NCI-H748 (cell line): ENCODE results near the gene GALNT1.

ENCODE experiments used
- DNase-seq: peaks from one replicate; lab custom pipeline; 2025; ENCODE audit not compliant: unreplicated experiment; lab: John Stamatoyannopoulos, UW

GALNT1 gene

DNA sequence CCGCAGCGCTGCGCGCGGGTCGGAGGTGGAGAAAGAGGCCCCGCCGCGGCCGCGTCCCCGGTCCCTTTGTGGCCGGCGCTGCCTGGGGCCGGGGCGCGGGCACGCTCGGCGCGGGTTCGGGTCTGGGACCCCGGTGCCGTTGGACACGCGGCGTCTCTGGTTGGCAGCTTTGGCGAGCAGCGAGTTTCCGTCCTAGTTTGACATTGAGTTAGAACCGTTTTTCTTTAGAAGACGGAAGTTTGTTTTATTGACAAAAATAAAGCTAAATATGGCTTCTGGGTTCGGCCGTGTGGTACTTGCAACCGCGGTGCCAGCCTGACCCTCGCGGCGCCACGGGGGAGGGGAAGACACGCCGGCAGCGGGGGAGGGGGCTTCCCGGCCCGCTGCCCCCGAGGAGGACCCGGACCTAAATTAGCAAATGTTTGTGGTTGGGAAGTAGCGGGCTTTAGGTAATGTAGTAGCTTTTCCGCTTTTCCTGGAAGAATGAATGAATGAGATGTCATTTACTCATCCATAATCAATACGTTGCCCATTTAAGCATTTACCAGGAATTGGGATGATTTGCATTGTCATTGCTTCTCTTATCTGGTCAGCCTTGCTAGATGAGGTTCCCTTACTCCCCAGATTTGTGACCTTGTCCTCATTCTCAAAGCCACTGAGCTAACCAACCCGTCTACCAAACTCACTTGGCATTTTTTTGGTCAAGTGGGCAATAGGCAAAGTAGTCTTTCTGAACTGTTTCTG is 530 bp downstream of the GALNT1 start:
- peak; percentile 54 for DNase-seq

DNA sequence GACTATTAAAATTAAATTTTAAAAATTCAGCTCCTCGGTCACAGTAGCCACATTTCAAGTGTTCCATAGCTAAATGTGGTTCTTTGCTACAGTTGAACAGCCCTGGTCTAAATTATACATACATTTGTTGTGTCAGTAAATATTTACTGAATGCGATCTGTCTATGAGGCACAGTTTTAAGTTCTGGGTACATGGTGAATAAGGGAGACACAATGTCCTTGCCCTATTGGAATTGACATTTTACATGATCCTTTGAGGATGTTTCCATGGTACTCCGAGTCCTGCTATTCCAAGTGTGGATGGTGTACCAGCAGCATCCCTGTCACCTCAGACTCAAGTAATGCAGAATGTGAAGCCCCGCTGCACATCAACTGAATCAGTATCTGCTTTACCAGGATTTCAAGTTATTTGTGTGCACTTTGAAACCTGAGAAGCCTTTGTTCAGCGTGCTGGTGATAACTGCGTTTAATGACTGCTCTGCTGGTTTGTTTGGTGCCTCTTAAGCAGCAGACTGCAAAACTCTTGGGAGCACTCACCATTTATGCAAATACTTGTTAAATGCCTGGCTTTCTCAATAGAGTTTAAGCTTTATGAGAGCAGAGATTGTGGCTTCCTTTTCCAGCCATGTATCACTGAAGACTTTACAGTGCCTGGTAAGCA is 1.5 kb downstream of the GALNT1 start:
- peak; percentile 94 for DNase-seq

DNA sequence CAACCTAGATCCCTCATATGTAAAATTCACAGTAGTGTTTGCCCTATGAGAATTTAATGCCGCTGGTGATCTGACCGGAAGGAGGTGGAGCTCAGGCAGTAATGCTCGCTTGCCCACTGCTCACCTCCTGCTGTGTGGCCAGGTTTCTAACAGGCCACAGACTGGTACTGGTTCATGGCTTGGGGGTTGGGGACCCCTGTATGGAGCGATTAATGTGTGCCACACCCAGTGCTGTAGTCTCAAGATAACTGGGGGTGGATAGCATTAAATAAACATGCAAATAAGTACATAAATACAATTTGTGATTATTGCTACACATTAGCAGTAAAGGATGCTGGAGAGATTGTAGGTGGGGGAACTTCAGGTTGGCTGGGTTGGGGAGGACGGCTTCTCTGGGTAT is 3.2 kb downstream of the GALNT1 start:
- no peak for DNase-seq

DNA sequence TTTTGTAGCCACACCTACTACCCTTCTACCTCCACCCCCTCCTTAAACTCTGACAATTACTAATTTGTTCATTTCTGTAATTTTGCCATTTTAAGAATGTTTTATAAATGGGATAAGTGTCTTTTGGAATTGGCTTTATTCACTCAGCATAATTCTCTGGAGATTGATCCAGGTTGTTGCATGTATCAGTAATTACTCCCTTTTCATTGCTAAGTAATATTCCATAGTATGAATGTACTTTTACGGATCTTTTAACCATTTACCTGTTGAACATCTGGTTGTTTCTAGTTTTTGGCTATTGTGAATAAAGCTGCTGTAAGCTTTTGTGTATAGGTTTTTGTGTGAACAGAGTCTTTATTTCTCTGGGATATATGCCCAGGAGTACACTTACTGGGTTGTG is 4.1 kb downstream of the GALNT1 start:
- DNase-seq: no peak

DNA sequence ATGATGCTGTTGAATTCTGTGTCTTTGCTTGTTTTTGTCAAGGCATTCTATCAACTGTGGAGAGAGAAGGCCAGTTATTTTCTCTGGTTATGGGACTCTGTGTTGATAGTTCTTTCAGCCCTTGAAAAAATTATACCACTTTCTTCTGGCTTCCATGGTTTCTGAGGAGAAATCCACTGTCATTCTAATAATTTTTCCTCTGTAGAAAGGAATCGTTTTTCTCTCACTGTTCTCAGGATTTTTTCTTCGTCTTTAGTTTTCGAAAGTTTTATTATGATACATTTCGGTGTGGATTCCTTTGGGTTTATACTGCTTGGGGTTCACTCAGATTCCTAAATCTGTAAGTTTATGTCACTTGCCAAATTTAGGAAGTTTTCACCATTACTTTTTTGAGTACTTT is 6.6 kb downstream of the GALNT1 start:
- DNase-seq: no peak

DNA sequence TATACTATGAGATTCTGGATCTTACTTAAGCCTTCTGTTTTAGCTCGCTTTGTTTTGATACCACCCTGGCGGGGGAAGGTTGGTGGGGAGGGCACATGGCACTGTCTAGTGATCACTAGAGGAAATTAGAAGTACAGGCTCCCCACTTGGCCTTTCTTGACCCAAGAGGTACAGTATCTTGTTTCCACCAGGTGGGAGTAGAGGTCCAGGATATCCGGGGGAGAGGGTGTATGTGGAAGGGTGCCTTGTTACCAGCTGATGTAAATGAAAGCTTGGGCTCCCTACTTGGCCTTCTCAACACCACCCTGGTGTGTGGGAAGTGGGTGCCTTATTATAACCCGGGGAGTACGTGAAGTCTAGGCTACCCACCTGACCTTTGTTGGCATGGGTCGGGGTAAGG is 7.5 kb downstream of the GALNT1 start:
- DNase-seq: no peak

DNA sequence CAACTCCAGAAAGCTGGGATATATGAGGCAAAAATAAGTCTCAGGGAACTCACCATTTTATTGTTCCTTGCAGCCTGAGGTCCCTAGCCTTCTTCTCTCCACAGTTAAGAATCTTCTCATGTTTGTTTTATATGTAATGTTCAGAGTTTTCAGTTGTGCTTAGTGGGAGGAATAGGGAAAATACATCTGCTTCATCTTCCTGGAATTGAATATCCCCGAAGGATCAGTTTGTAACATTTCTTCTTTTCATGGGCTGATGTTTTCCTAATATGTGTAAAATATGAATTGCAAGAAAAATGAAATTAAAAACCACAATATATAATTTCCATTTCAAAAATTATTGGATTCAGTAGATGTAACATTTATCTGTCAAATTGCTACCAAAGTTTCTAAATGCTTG is 8.0 kb downstream of the GALNT1 start:
- no peak for DNase-seq

DNA sequence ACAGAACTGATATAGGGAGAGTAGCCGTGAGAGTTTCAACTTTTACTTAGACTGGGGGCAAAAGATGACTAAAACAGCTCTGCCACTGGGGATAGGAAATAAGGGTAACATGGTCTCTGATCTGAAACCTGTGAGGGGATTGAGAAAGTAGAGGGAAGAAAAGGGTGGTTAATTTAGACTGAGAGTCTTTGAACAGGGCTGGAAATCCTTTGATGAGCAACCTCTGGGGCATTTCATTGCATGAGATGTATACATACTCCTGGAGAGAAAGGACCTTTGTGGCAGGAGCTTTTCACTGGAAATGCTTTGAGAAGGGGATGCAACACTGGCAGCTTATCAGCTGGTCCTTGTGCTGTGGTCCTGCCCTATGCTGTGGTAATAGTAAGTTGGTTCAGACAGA is 9.4 kb downstream of the GALNT1 start:
- no peak for DNase-seq

DNA sequence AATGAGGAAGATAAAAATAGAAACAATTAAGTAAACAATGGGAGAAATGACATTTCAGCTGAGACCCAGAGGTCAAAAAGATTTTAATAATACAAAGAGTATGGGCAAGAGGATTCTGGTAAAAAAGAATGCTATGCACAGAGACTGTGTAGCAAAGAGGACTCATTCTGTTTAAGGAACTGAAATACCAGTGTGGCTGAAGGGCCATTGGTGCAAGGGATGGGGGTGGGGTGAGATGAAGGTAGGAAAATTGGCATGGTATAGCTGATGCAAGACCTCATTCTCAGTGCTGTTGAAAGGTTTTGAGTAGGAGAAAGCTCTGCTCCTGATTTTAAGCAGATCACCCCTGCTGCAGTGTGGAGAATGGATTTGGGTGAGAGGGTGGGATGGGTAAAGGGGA is 10.8 kb downstream of the GALNT1 start:
- DNase-seq: no peak

DNA sequence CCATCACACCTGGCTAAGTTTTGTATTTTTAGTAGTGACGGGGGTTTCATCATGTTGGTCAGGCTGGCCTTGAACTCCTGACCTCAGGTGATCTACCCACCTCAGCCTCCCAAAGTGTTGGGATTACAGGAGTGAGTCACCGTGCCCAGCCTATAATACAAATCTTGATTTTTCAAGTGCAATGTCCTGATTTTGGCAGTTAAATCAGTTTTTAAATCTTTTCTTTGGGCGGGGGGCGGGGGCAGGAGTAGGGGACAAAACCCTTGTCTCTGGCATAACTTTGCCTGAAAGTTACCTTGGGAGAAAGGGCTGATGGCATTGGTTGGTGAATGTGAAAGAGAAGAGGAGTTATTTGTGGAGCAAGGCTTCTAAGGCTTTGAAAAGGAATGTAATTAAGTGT is 12.3 kb downstream of the GALNT1 start:
- DNase-seq: no peak

DNA sequence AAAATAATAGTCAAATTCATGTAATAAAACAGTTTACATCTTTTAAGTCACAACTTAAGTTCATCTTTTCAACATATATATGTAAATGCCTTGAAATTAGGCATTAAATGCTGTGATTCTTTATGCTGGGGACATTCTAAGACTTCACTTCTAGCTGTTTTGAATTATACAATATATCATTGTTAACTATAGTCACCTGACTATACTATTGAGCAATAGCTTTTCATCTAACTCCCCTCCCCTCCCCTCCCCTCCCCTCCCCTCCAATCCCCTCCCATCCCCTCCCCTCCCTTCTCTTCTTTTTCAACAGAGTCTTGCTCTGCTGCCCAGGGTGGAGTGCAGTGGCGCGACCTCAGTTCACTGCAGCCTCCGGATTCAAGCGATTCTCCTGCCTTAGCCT is 16.2 kb downstream of the GALNT1 start:
- no peak for DNase-seq

DNA sequence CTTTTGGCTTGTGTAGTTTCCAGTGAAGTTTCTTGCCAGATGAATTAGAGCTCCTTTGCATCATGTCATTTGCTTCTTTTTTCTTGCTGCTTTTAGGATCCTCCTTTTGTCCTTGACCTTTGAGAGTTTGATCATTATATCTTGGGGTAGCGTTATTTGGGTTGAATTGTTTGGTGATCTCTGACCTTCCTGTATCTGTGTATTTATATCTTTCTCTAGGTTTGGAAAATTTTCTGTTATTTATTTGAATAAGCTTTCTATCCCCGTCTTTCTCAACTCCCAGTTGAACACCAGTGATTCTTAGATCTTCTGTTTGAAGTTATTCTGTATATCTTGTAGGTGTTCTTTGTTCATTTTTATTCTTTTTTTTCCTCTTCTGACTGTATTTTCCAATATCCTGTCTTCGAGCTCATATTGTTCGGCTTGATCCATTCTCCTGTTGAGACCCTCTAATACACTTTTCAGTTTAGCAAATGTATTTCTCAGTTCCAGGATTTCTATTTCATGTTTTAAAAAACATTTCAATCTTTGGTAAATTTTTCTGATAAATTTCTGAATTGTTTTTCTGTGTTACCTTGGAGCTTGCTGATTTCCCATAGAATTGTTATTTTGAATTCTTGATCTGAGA is 20.8 kb downstream of the GALNT1 start:
- no peak for DNase-seq

DNA sequence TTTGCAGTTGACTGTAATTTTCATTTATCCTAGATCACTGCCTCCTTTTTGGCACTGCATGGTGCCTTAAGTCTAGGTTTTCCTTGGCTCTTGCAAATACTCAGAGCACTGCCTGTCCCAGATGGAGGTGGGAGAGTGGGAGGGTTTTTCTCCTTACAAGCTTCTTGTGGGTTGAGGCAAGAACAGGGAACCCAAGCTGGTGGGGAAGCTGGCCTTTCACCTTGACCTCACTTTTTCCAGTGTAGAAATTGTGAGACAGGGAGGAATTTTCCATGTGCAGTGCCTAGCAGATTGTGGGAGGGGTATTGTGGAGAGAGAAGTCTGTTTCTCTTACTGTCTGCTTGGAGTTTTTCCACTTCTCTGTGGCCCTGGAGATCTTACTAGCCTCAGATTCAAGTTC is 21.5 kb downstream of the GALNT1 start:
- DNase-seq: no peak

DNA sequence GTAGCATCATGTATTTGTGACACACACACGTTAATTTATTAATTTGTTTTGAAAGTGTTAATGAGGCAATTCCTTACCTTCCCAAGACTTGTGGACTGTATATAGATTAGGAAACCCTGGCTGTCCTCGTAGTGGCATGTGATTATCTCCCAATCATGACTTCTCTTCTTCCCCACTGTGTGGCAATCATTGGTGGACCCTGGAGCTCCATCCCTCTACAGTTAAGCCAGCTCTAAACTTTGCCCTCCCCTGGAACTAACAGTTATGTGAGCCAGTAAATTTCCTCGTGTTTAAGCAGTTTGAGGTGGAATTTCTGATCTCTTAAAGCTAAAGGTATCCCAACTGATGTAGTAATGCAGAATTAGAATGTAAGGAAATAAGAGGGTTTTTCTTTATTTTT is 22.0 kb downstream of the GALNT1 start:
- DNase-seq: no peak

DNA sequence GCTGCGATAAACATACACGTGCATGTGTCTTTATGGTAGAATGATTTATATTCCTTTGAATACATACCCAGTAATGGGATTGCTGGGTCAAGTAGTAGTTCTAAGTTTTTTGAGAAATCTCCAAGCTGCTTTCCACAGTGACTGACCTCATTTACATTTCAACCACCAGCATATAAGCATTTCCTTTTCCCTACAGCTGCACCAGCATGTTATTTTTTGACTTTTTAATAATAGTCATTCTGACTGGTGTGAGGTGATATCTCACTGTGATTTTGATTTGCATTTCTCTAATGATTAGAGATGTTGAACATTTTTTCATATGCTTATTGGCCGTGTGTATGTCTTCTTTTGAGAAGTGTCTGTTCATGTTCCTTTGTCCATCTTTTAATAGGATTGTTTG is 22.8 kb downstream of the GALNT1 start:
- DNase-seq: no peak

DNA sequence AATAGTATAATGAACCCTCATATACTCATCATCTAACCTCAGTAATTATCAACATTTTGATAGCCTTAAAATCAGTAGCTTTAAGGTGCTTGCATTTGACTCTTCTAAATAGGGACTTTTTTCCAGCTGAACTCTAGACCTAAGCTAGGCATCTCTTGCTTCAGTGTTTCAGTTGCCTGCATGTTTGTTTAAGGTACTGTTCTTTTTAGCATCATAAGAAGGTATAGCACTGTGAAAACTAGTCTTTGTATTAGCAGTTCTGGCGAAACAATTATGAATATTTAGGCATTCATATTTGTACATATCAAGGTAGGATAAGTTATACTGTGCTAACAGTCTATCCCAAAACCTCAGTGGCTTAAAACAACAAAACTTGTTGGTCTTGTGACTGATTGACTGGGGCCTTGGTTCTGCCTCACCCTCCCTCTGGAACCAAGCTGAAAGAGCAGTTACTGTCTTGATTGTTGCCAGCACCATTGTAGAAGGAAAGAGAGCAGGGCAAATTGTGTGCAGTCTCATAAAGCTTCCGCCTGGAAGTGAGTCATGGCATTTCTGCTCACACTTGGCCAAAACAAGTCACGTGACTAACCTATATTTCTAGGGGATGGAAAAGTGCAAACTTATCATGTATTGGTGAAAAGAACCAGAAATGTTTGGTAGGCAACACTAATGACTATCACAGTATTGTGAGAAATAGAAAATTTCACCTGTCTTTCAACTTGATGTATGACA is 24.3 kb downstream of the GALNT1 start:
- no peak for DNase-seq

DNA sequence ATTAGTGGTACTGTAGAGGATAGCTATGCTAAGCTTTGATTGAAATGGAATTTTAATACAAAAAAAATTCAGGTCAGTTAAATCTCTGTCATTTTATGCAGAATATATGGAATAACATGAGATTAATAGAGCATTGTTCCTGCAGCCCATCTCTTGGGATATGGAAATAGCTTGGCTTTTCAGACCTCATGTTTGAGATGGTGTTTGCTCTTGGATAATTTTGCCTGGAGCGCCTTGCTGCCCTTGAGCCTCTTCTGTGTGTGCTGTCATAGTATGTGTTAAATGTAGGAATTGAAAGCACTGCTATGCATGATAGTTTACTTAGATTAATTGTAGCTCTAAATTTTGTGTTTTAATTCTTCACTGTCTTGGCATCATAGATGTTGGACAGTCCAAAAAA is 27.7 kb downstream of the GALNT1 start:
- DNase-seq: no peak

DNA sequence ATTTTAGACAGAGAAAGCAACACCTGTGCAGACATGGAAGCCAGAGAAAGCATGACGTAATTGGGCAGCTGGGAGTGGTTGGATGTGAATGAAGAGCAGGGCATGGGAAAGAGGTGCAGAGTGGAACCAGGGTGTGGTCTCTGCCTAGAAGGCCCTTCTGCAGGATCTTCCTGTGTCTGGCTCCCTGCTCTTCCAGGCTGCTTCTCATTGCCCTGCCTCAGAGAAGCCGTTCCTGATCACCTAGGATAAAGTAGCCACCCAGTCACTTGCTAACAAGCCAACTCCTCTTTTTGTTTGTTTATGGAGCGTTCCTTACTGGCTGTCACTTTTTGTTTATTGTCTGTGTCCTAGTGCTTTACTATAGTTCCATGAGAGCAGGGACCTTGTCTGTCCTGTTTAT is 28.5 kb downstream of the GALNT1 start:
- peak; percentile 58 for DNase-seq

DNA sequence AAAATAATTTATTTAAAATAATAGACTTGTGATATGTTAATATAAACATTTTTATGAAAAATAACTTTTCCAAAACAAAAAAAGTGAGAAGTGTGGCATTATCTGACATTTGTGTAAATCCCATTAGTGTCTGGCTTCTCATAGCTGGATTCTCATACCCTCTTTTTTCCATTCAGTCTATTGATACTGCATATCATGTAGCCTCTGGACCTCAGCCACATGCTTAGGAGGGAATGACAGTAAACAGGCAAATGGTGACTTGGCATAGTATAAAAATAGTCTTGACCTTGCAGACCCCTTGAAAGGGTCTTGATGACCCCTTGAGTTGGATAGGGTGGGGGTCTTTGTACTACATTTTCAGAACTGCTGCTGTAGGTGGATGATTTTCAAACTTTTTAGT is 29.2 kb downstream of the GALNT1 start:
- DNase-seq: no peak

DNA sequence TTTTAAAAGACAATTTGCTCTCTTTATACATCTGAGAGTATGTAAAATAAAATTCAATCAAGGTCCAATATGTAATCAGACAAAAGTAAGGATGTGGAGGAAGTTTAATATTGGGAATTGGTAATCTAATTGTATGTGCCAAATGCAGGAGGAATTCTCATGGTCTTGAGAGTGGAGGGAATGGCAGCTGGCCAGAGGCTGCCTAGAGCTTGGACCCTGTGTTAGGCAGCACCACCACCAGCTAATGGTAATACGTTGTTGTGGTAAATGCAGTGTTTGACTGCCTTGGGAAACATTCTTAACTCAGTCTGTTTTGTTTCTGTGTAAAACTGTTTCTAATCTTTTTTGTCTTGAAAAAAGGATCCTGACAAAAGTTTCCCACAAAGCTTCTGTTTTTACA is 30.0 kb downstream of the GALNT1 start:
- no peak for DNase-seq

DNA sequence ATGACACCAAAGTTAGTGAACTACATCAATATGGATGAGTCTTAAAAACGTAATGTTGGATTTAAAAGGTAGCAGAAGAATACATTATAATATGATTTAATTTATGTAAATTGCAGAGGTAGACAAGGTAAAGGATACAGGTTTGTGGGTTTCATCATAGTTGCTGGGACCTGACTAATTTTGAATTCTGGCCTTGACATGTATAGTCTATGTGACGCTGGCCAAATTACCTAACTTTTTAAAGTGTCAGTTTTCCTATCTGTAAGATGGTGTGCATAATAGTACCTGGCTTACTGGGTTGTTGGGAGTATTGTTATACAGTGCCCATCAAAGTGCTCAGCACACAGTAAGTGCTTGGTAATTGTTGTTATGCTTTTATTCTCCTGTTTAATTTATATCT is 34.5 kb downstream of the GALNT1 start:
- no peak for DNase-seq
